MV-4-11 (cell line): ENCODE data around the gene FSTL5.
A peak's percentile ranks its signal among the peaks of the same experiment; 100 is the strongest.
"Not testable (repeated sequence)": the region's sequence is repeated elsewhere in the genome, so short reads cannot be mapped to it uniquely, and the experiment has no call there.

Source experiments
- DNase-seq: peaks from one replicate; lab custom pipeline; 2025; lab: John Stamatoyannopoulos, UW

FSTL5 gene

GRCh38 chr4:162163892-162164759 lies at the start of gene FSTL5:
TSS of gene FSTL5 (minus strand) at chr4:162164000. CDS start at chr4:162111396, 52,604 bp downstream.
- peak; percentile 49 for DNase-seq

GRCh38 chr4:162209706-162210105 lies 45.9 kb upstream of the FSTL5 start:
- DNase-seq: no peak

- DNase-seq: not testable (repeated sequence)
Measured at GRCh38 chr4:162203478-162203877, 39.7 kb upstream of the FSTL5 start.

- peak; percentile 47 for DNase-seq
Measured at GRCh38 chr4:162201673-162202072, 37.9 kb upstream of the FSTL5 start.

GRCh38 chr4:162170509-162170908 lies 6.7 kb upstream of the FSTL5 start:
- DNase-seq: peak; percentile 86

GRCh38 chr4:162164906-162165510 lies 1.2 kb upstream of the FSTL5 start:
- no peak for DNase-seq

- DNase-seq: no peak
Measured at GRCh38 chr4:162162672-162163071, 1.1 kb downstream of the FSTL5 start.

GRCh38 chr4:162157241-162157640 lies 6.6 kb downstream of the FSTL5 start:
- DNase-seq: no peak

GRCh38 chr4:162154862-162155540 lies 8.8 kb downstream of the FSTL5 start:
- no peak for DNase-seq

- DNase-seq: no peak
Measured at GRCh38 chr4:162151850-162152249, 11.9 kb downstream of the FSTL5 start.

GRCh38 chr4:162151386-162151785 lies 12.4 kb downstream of the FSTL5 start:
- no peak for DNase-seq

- DNase-seq: no peak
Measured at GRCh38 chr4:162149644-162150043, 14.2 kb downstream of the FSTL5 start.

- DNase-seq: no peak
Measured at GRCh38 chr4:162140051-162140683, 23.6 kb downstream of the FSTL5 start.

GRCh38 chr4:162139412-162139811 lies 24.4 kb downstream of the FSTL5 start:
- no peak for DNase-seq

- DNase-seq: no peak
Measured at GRCh38 chr4:162131256-162131655, 32.5 kb downstream of the FSTL5 start.

- DNase-seq: no peak
Measured at GRCh38 chr4:162126729-162127128, 37.1 kb downstream of the FSTL5 start.

- DNase-seq: no peak
Measured at GRCh38 chr4:162117051-162117450, 46.7 kb downstream of the FSTL5 start.

GRCh38 chr4:162116095-162116779 lies 47.6 kb downstream of the FSTL5 start:
- DNase-seq: no peak

GRCh38 chr4:162115333-162115732 lies 48.5 kb downstream of the FSTL5 start:
- DNase-seq: no peak

GRCh38 chr4:162111078-162111477 lies 52.7 kb downstream of the FSTL5 start:
- DNase-seq: no peak

- no peak for DNase-seq
Measured at GRCh38 chr4:162104459-162105124, 59.2 kb downstream of the FSTL5 start.
